IPS-20b (cell line): ENCODE data around the gene TEKTIP1.
A peak's percentile ranks its signal among the peaks of the same experiment; 100 is the strongest.

ENCODE experiments used
- H3K27ac ChIP-seq: one replicate; pipeline ENCODE4 v1.5.1; 2013; ENCODE audit warnings: low read length
- H3K27me3 ChIP-seq: 2 replicates; pipeline ENCODE4 v1.6.1; 2013; ENCODE audit warnings: mild to moderate bottlenecking, low read length, inconsistent platforms; ENCODE audit not compliant: insufficient read depth
- H3K36me3 ChIP-seq: 2 replicates; pipeline ENCODE4 v1.6.1; 2013; ENCODE audit warnings: low read depth, mild to moderate bottlenecking, inconsistent platforms, low read length, moderate library complexity; ENCODE audit not compliant: insufficient read depth
- H3K4me1 ChIP-seq: 2 replicates; pipeline ENCODE4 v1.6.1; 2013; ENCODE audit warnings: mild to moderate bottlenecking, control low read depth, inconsistent platforms, low read length, moderate library complexity; ENCODE audit not compliant: insufficient read depth
- H3K4me3 ChIP-seq: 2 replicates; pipeline ENCODE4 v1.5.1; 2013; ENCODE audit warnings: mild to moderate bottlenecking, low read length, inconsistent platforms
- H3K9ac ChIP-seq: 2 replicates; pipeline ENCODE4 v1.6.1; 2013; ENCODE audit warnings: low read depth, mild to moderate bottlenecking, inconsistent platforms, low read length, moderate library complexity
- H3K9me3 ChIP-seq: 2 replicates; pipeline ENCODE4 v1.6.1; 2013; ENCODE audit warnings: mild to moderate bottlenecking, low read depth, low read length, inconsistent platforms; ENCODE audit not compliant: insufficient read depth

The TEKTIP1 gene

GRCh38 chr19:3547767-3548282, 8.9 kb downstream of the TEKTIP1 start:
- Histone ChIP-seq H3K36me3 (no peaks in the 10 kb centered on the region), H3K4me3 (no peak overlapping the region), H3K27ac (no peak overlapping the region), H3K4me1 (no peaks in the 10 kb centered on the region), H3K9me3 (no peaks in the 10 kb centered on the region), H3K27me3 (no peaks in the 10 kb centered on the region), H3K9ac (no peak overlapping the region)

GRCh38 chr19:3548606-3549005, 9.6 kb downstream of the TEKTIP1 start:
- Histone ChIP-seq H3K36me3 (no peaks in the 10 kb centered on the region), H3K9ac (no peak overlapping the region), H3K27me3 (no peaks in the 10 kb centered on the region), H3K9me3 (no peaks in the 10 kb centered on the region), H3K4me3 (no peak overlapping the region), H3K27ac (no peak overlapping the region), H3K4me1 (no peaks in the 10 kb centered on the region)

- Histone ChIP-seq H3K9ac (no peak overlapping the region), H3K9me3 (no peaks in the 10 kb centered on the region), H3K4me1 (no peaks in the 10 kb centered on the region), H3K4me3 (no peak overlapping the region), H3K27ac (no peak overlapping the region), H3K36me3 (no peaks in the 10 kb centered on the region), H3K27me3 (no peaks in the 10 kb centered on the region)
Measured at GRCh38 chr19:3549816-3550215, 10.8 kb downstream of the TEKTIP1 start.

- H3K27ac ChIP-seq = no peak overlapping the region
- no peaks in the 10 kb centered on the region for H3K9me3 ChIP-seq
- no peaks in the 10 kb centered on the region for H3K4me1 ChIP-seq
- no peak overlapping the region for H3K4me3 ChIP-seq
- no peak overlapping the region for H3K9ac ChIP-seq
- H3K36me3 ChIP-seq = no peaks in the 10 kb centered on the region
- H3K27me3 ChIP-seq = peaks cover under 1% of the 10 kb centered on the region; the same call in 1 of the 2 replicates
Measured at GRCh38 chr19:3550947-3551791, 12.2 kb downstream of the TEKTIP1 start.

- H3K4me1 ChIP-seq = no peaks in the 10 kb centered on the region
- H3K9ac ChIP-seq = no peak overlapping the region
- no peaks in the 10 kb centered on the region for H3K9me3 ChIP-seq
- no peak overlapping the region for H3K4me3 ChIP-seq
- peaks cover 6% of the 10 kb centered on the region for H3K27me3 ChIP-seq
- no peak overlapping the region for H3K27ac ChIP-seq
- no peaks in the 10 kb centered on the region for H3K36me3 ChIP-seq
Measured at GRCh38 chr19:3551792-3552095, 12.8 kb downstream of the TEKTIP1 start.

GRCh38 chr19:3554254-3555083, 15.5 kb downstream of the TEKTIP1 start:
- H3K4me1 ChIP-seq = no peaks in the 10 kb centered on the region
- peaks cover 8% of the 10 kb centered on the region for H3K27me3 ChIP-seq
- no peak overlapping the region for H3K27ac ChIP-seq
- no peaks in the 10 kb centered on the region for H3K36me3 ChIP-seq
- no peaks in the 10 kb centered on the region for H3K9me3 ChIP-seq
- no peak overlapping the region for H3K9ac ChIP-seq
- H3K4me3 ChIP-seq = no peak overlapping the region

GRCh38 chr19:3555653-3556422, 16.9 kb downstream of the TEKTIP1 start:
- Histone ChIP-seq H3K36me3 (no peaks in the 10 kb centered on the region), H3K9me3 (no peaks in the 10 kb centered on the region), H3K9ac (no peak overlapping the region), H3K4me1 (no peaks in the 10 kb centered on the region), H3K27ac (no peak overlapping the region), H3K27me3 (peaks cover 8% of the 10 kb centered on the region), H3K4me3 (peak overlapping the region; percentile 80; the same call in 1 of the 2 replicates)

GRCh38 chr19:3556423-3556977, 17.5 kb downstream of the TEKTIP1 start:
- no peaks in the 10 kb centered on the region for H3K36me3 ChIP-seq
- H3K9me3 ChIP-seq = no peaks in the 10 kb centered on the region
- H3K4me1 ChIP-seq = no peaks in the 10 kb centered on the region
- peaks cover 8% of the 10 kb centered on the region for H3K27me3 ChIP-seq
- no peak overlapping the region for H3K27ac ChIP-seq
- peak overlapping the region; percentile 80 for H3K4me3 ChIP-seq
- H3K9ac ChIP-seq = peak overlapping the region; percentile 45; the same call in 1 of the 2 replicates

GRCh38 chr19:3556978-3557460, 18.0 kb downstream of the TEKTIP1 start:
- Histone ChIP-seq H3K27ac (no peak overlapping the region), H3K27me3 (peaks cover 8% of the 10 kb centered on the region), H3K9me3 (no peaks in the 10 kb centered on the region), H3K9ac (peak overlapping the region; percentile 45; the same call in 1 of the 2 replicates), H3K4me1 (no peaks in the 10 kb centered on the region), H3K36me3 (no peaks in the 10 kb centered on the region), H3K4me3 (peak overlapping the region; percentile 80)

GRCh38 chr19:3557461-3558248, 18.7 kb downstream of the TEKTIP1 start, which contains the start of gene MFSD12:
Gene MFSD12 (minus strand): TSS chr19:3557586. CDS start chr19:3557403, 183 bp downstream.
- Histone ChIP-seq H3K9ac (peak within 1 kb of the TSS; percentile 45; the same call in 1 of the 2 replicates), H3K4me1 (no peaks in the 10 kb centered on the region), H3K9me3 (no peaks in the 10 kb centered on the region), H3K27ac (no peak within 1 kb of the TSS), H3K36me3 (no peaks in the 10 kb centered on the region), H3K4me3 (peak within 1 kb of the TSS; percentile 80), H3K27me3 (peaks cover 8% of the 10 kb centered on the region)
